Measurements from ENCODE around the gene GALNT17.

GRCh38 chr7:71752171-71752935, 620.4 kb downstream of the GALNT17 start:
- TF ChIP-seq GATA2 (IDR thresholded peaks at IDR 0.05; ENCODE audit: low read depth, low read length) (no peak), GATA3 (IDR thresholded peaks at IDR 0.05; ENCODE audit: low read depth, low read length) (no peak)

Data from SH-SY5Y (cell line).